ENCODE measurements around the gene DSCAML1. TPM values are rescaled to one million over a fixed set of nuclear protein-coding genes. Genes with fewer than 3 reads are reported as not detected.

DSCAML1 gene
- total RNA-seq, 1 experiment from 2014 or later, result not detected

DNA sequence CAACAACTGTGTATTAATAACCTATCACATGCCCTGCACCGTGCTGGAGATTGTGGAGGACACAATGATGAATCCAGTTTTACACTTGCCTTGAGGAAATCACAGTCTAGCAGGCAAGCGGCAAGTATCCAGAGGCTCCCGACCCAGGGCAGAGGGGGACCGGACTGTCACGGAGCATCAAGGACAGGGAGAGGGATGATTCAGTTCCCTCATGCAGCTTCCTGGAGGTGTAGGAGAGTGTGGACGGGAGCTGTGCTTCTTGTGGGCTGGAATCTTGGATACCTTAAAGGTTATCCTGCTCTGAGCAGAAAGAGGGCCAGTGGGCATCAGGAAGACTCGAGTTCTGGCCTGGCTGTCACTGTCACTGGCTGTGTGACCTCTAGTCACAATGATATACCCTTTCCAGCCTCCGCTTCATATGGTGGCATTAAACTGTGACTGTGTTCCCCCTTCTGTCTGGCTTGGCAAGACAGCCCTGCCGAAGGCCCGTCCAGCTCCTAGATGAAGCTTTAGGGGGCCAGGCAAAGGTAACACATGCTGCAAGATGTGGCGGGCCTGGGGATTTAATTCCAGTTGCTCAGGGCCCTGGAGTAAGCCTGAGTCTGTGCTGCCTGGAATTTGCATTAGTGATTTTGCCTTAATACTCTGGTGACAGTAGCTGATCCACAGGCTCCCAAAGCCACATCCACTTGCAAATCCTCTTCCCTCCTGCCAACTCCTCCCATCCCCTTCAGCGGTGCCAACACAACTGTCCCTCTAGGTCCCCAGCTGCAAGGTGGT, 162.8 kb downstream of the DSCAML1 start:
- RAD21 ChIA-PET (ENCODE audit: low non-redundant PET in 1 of 2, low total read pairs in 2 of 2, uncharacterized antibody in 2 of 2, unreplicated experiment in 2 of 2), result interaction anchor here in 1 of 2 experiments (0.5 kb wide), 1 partner anchor 23 kb away, joined by 4 read pairs; no protein-coding TSS in a partner anchor
- no TSS peak for BruUV-seq (replicated peaks)
- CTCF ChIA-PET, result no interaction called here

More for the DNA sequence above, 162.8 kb downstream of the DSCAML1 start:
- H3K27ac ChIP-seq (ENCODE audit: low read depth, low read length), result no peak overlapping the region
- H3K36me3 ChIP-seq (ENCODE audit: control insufficient read depth in 1 of 2, insufficient read depth in 2 of 2, low read length in 2 of 2), result no peaks in the 10 kb centered on the region
- H3K9me2 ChIP-seq (ENCODE audit: insufficient read depth), result no peaks in the 10 kb centered on the region
- intact Hi-C loops (cut with micrococcal nuclease), result no loop called here
- POLR2A ChIA-PET, result no interaction called here
- no peaks in the 10 kb centered on the region for H3K79me2 ChIP-seq (ENCODE audit: insufficient read depth, low read length)
- H3K27me3 ChIP-seq (ENCODE audit: insufficient read depth, low read length), result peaks cover 23% of the 10 kb centered on the region
- H4K20me1 ChIP-seq (ENCODE audit: insufficient read depth), result no peaks in the 10 kb centered on the region
- TF ChIP-seq TCF7L2 (IDR thresholded peaks at IDR 0.05; ENCODE audit: borderline replicate concordance, extremely low read depth, insufficient read depth, insufficient read length), result no peak
- TF ChIP-seq CTCF (IDR thresholded peaks at IDR 0.05 in 2 of 3, conservative IDR thresholded peaks at IDR 0.05 in 1 of 3; ENCODE audit: borderline replicate concordance in 1 of 3, insufficient read depth in 1 of 3, low read depth in 2 of 3, low read length in 2 of 3), result no peak
- TF ChIP-seq ZBTB33 (IDR thresholded peaks at IDR 0.05; ENCODE audit: extremely low read depth, insufficient replicate concordance, low read length), result no peak
- no peak for TF ChIP-seq POLR2AphosphoS5 (IDR thresholded peaks at IDR 0.05; ENCODE audit: low read depth, low read length)
- TF ChIP-seq REST (IDR thresholded peaks at IDR 0.05; ENCODE audit: low read depth), result no peak
- TF ChIP-seq SP1 (IDR thresholded peaks at IDR 0.05; ENCODE audit: low read depth), result no peak
- TF ChIP-seq EZH2phosphoT487 (IDR thresholded peaks at IDR 0.05; ENCODE audit: borderline replicate concordance), result no peak
- TF ChIP-seq EZH2 (IDR thresholded peaks at IDR 0.05), result no peak
- TF ChIP-seq SRF (IDR thresholded peaks at IDR 0.05; ENCODE audit: low read depth), result no peak
- no peak for TF ChIP-seq JUND (IDR thresholded peaks at IDR 0.05)
- TF ChIP-seq ZFX (IDR thresholded peaks at IDR 0.05), result no peak
- no peak for TF ChIP-seq ATF3 (IDR thresholded peaks at IDR 0.05)
- TF ChIP-seq RAD21 (IDR thresholded peaks at IDR 0.05; ENCODE audit: low read depth), result no peak
- no peak for TF ChIP-seq YY1 (IDR thresholded peaks at IDR 0.05; ENCODE audit: extremely low read depth, insufficient replicate concordance, low read depth, low read length)
- TF ChIP-seq ELF1 (IDR thresholded peaks at IDR 0.05; ENCODE audit: borderline replicate concordance, low read depth), result no peak
- no peak for TF ChIP-seq POLR2A (IDR thresholded peaks at IDR 0.05; ENCODE audit: borderline replicate concordance, extremely low read depth, insufficient read depth, insufficient read length)
- TF ChIP-seq CBX3 (IDR thresholded peaks at IDR 0.05; ENCODE audit: low read depth), result no peak
- TF ChIP-seq FOSL1 (IDR thresholded peaks at IDR 0.05; ENCODE audit: low read depth), result no peak
- TF ChIP-seq, protein P1, sequence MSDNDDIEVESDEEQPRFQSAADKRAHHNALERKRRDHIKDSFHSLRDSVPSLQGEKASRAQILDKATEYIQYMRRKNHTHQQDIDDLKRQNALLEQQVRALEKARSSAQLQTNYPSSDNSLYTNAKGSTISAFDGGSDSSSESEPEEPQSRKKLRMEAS (IDR thresholded peaks at IDR 0.05), result no peak
- TF ChIP-seq SIN3A (IDR thresholded peaks at IDR 0.05; ENCODE audit: low read depth), result no peak
- no peaks in the 10 kb centered on the region for H3K9me3 ChIP-seq (ENCODE audit: control insufficient read depth in 1 of 2, insufficient read depth in 1 of 2, low read depth in 1 of 2, low read length in 2 of 2)
- H3K4me1 ChIP-seq (ENCODE audit: control insufficient read depth in 1 of 2, insufficient read depth in 2 of 2, low read length in 2 of 2), result no peaks in the 10 kb centered on the region
- no peak overlapping the region for H2AFZ ChIP-seq (ENCODE audit: low read depth, low read length, poor library complexity, severe bottlenecking)
- no peak overlapping the region for H3K4me2 ChIP-seq (ENCODE audit: low read length)
- H3K4me3 ChIP-seq (replicated peaks in 1 of 2; ENCODE audit: low read depth in 1 of 2, low read length in 2 of 2), result no peak overlapping the region
- DNase-seq (ENCODE audit: low read depth, low spot score) (no peak), ATAC-seq (no peak)
- no peak overlapping the region for H3K9ac ChIP-seq (ENCODE audit: low read length)

All from HCT116 (cell line).